Fibroblast of upper back skin (primary cell): Measurements from ENCODE around the gene GRN.

Source experiments
- DNase-seq: peaks from one replicate; pipeline ENCODE4 v3.0.0-alpha.2; 2013

Gene GRN

GRCh38 chr17:44344939-44345453 lies at the start of gene GRN:
TSS of gene GRN (plus strand) at chr17:44345302. CDS start at chr17:44349165, 3,863 bp downstream.
- DNase-seq = peak; percentile 99

- no peak for DNase-seq
These were observed 47.1 kb upstream of the GRN start for GRCh38 chr17:44297975-44298374.

- no peak for DNase-seq
These were observed 40.5 kb upstream of the GRN start for GRCh38 chr17:44304651-44305050.

- no peak for DNase-seq
These were observed 37.5 kb upstream of the GRN start for GRCh38 chr17:44307387-44308186.

GRCh38 chr17:44308320-44308818 lies 36.7 kb upstream of the GRN start, which contains the start of gene RUNDC3A:
TSS of gene RUNDC3A (plus strand) at chr17:44308601. CDS start at chr17:44308833, 232 bp downstream.
- DNase-seq = peak; percentile 73

GRCh38 chr17:44308865-44309264 lies 36.2 kb upstream of the GRN start:
- DNase-seq = no peak

GRCh38 chr17:44309472-44309871 lies 35.6 kb upstream of the GRN start:
- no peak for DNase-seq

GRCh38 chr17:44310188-44310587 lies 34.9 kb upstream of the GRN start:
- DNase-seq = no peak

- DNase-seq = no peak
These were observed 34.3 kb upstream of the GRN start for GRCh38 chr17:44310609-44311376.

GRCh38 chr17:44311562-44312181 lies 33.4 kb upstream of the GRN start:
- no peak for DNase-seq

- no peak for DNase-seq
These were observed 32.6 kb upstream of the GRN start for GRCh38 chr17:44312396-44313104.

GRCh38 chr17:44314031-44314430 lies 31.1 kb upstream of the GRN start:
- no peak for DNase-seq

- DNase-seq = no peak
These were observed 30.6 kb upstream of the GRN start for GRCh38 chr17:44314524-44314868.

- DNase-seq = no peak
These were observed 30.0 kb upstream of the GRN start for GRCh38 chr17:44314869-44315661.

GRCh38 chr17:44315760-44316731 lies 29.1 kb upstream of the GRN start:
- no peak for DNase-seq

- DNase-seq = no peak
These were observed 27.6 kb upstream of the GRN start for GRCh38 chr17:44317545-44317944.

GRCh38 chr17:44318077-44318892 lies 26.8 kb upstream of the GRN start:
- no peak for DNase-seq

- no peak for DNase-seq
These were observed 25.0 kb upstream of the GRN start for GRCh38 chr17:44320066-44320465.
